Activated CD8-positive, alpha-beta T cell treated with anti-CD3 and anti-CD28 coated beads for 36 hours (primary cell): ENCODE measurements around the gene OR8D1. TPM values are rescaled to one million over a fixed set of nuclear protein-coding genes. Genes with fewer than 3 reads are reported as not detected.

ENCODE experiments used
- ATAC-seq: fragments of 200-7000 bp; cut with Tn5 transposase; one replicate; pipeline ENCODE4 v1.10.0; 2021; ENCODE audit warnings: mild to moderate bottlenecking, moderate library complexity
- CTCF ChIA-PET: fragments of 350-600 bp; sonication (Branson Sonifier 250); formaldehyde crosslinking; loops from one replicate; lab custom pipeline; 2021; ENCODE audit warnings: antibody characterized with exemption; lab: Charles Lee
- POLR2A ChIA-PET: fragments of 350-600 bp; sonication (Branson Sonifier 250); formaldehyde crosslinking; loops from one replicate; lab custom pipeline; 2021; ENCODE audit warnings: antibody characterized with exemption; lab: Charles Lee
- DNase-seq: peaks from one replicate; pipeline ENCODE4 v3.0.0-alpha.2; 2020
- H3K27ac Mint-ChIP-seq: one replicate; pipeline ENCODE4 v1.8.0; 2021; ENCODE audit warnings: mild to moderate bottlenecking, mixed read lengths
- H3K27me3 Mint-ChIP-seq: one replicate; pipeline ENCODE4 v1.8.0; 2021; ENCODE audit warnings: mixed read lengths
- H3K36me3 Mint-ChIP-seq: one replicate; pipeline ENCODE4 v1.8.0; 2021; ENCODE audit warnings: low read depth, mixed read lengths
- H3K4me1 Mint-ChIP-seq: one replicate; pipeline ENCODE4 v1.8.0; 2021; ENCODE audit warnings: low read depth, mixed read lengths
- H3K4me3 Mint-ChIP-seq: one replicate; pipeline ENCODE4 v1.8.0; 2021; ENCODE audit warnings: mild to moderate bottlenecking, moderate library complexity, mixed read lengths
- H3K9me3 Mint-ChIP-seq: one replicate; pipeline ENCODE4 v1.8.0; 2021; ENCODE audit warnings: mixed read lengths
- CTCF ChIP-seq: fragments of 200-600 bp; IDR thresholded peaks from one replicate; pipeline ENCODE4 v1.8.0; 2022; ENCODE audit warnings: antibody characterized with exemption, mild to moderate bottlenecking
- intact Hi-C: fragments of 100-400 bp; cut with micrococcal nuclease; formaldehyde crosslinking; loops from one replicate; pipeline ENCODE4 v1.10.0; 2022
- total RNA-seq, 2 experiments: library from RNA; stranded (reverse); gene quantifications; one replicate each; pipeline ENCODE4 v1.2.3, GENCODE V29; 2021

The OR8D1 gene
- total RNA-seq: not detected

DNA sequence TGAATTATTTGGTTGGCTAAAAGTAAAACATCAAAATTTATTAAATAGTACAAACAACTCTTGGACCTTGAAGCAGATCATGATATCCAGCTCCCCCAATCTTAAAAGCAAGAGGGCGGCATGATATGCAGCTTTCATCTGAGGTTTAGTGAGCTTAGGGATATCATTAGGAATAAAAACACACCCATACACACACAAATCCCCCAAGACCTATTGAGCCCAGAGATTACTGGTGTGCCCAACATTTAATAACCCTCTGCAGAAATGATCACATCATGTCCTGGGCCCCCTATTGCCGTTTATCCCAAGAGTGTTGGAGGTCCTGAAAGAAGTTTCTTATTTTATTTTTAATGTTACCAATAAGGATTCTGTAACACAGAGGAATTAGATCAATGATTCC is at the start of gene OR8D1:
Gene OR8D1, minus strand, starts transcription at position 101 of the 400 bp plus-strand sequence. CDS start 3,183 bp downstream, outside the sequence.
- DNase-seq (no peak), ATAC-seq (no peak)
- peaks cover 2% of the 10 kb centered on the region for H3K27me3 Mint-ChIP-seq
- H3K36me3 Mint-ChIP-seq: no peaks in the 10 kb centered on the region
- ChIA-PET POLR2A (no interaction called here), CTCF (no interaction called here)
- H3K27ac Mint-ChIP-seq: no peak within 1 kb of the TSS
- H3K4me3 Mint-ChIP-seq: no peak within 1 kb of the TSS
- no peak for TF ChIP-seq CTCF
- no peaks in the 10 kb centered on the region for H3K9me3 Mint-ChIP-seq
- H3K4me1 Mint-ChIP-seq: no peaks in the 10 kb centered on the region
- intact Hi-C loops: no loop called here

DNA sequence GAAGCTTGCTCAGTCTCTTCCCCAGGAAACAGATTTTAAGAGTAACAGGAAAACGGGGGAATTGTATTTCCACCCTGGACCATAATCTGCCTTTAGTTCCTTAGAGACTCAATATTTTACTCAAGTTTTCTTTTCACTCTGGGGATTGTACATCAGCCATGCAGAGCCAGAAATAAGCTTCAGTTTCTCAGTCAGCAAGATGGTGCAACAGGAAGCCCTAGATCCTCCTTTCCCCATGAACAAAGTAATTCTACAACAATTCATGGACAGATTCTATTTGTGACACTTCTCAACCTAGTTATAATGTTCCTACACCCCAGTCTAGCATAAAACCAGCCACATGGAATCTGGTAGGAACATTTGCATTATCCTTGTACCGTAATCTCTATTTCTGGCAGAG is 45.8 kb upstream of the OR8D1 start:
- no peaks in the 10 kb centered on the region for H3K36me3 Mint-ChIP-seq
- ChIA-PET POLR2A (no interaction called here), CTCF (interaction anchor here (0.7 kb wide), 1 partner anchor 114 kb away, joined by 3 read pairs; no protein-coding TSS in a partner anchor)
- TF ChIP-seq CTCF: no peak
- no peak overlapping the region for H3K27ac Mint-ChIP-seq
- ATAC-seq (no peak), DNase-seq (no peak)
- intact Hi-C loops: no loop called here
- H3K27me3 Mint-ChIP-seq: no peaks in the 10 kb centered on the region
- no peak overlapping the region for H3K4me3 Mint-ChIP-seq
- H3K4me1 Mint-ChIP-seq: no peaks in the 10 kb centered on the region
- H3K9me3 Mint-ChIP-seq: no peaks in the 10 kb centered on the region

GRCh38 chr11:124346311-124346955 is 32.7 kb upstream of the OR8D1 start:
- ATAC-seq: no peak
- no peak for DNase-seq
- Mint-ChIP-seq H3K9me3 (peaks cover 4% of the 10 kb centered on the region), H3K4me1 (no peaks in the 10 kb centered on the region), H3K27me3 (peaks cover 1% of the 10 kb centered on the region), H3K36me3 (no peaks in the 10 kb centered on the region), H3K27ac (no peak overlapping the region), H3K4me3 (no peak overlapping the region)
- ChIA-PET CTCF (no interaction called here), POLR2A (no interaction called here)
- intact Hi-C loops: no loop called here
- TF ChIP-seq CTCF: no peak

- no peak for DNase-seq
- no peak for ATAC-seq
- Mint-ChIP-seq H3K27me3 (peaks cover 1% of the 10 kb centered on the region), H3K4me3 (no peak overlapping the region), H3K4me1 (no peaks in the 10 kb centered on the region), H3K36me3 (no peaks in the 10 kb centered on the region), H3K9me3 (peaks cover 4% of the 10 kb centered on the region), H3K27ac (no peak overlapping the region)
- intact Hi-C loops: no loop called here
- ChIA-PET POLR2A (no interaction called here), CTCF (interaction anchor here (0.6 kb wide), 1 partner anchor 71 kb away, joined by 3 read pairs; no protein-coding TSS in a partner anchor)
- TF ChIP-seq CTCF: no peak
Observed at GRCh38 chr11:124344346-124344745, 30.6 kb upstream of the OR8D1 start.

DNA sequence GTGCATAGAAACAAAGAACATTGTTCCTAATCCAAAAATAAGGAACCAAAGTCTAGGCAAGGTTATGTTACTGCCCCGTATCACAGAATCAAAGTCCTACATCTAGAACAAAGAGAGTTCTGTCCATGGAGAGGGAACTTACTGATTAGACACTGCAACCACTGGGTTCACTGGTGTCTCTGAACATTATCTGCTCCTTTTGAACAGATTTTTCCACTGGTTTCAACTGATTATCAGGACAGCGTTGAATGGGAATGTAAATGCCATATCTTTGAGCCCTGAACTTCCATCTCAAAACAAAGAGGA is 26.3 kb upstream of the OR8D1 start:
- DNase-seq: no peak
- no peak for TF ChIP-seq CTCF
- Mint-ChIP-seq H3K27ac (no peak overlapping the region), H3K36me3 (no peaks in the 10 kb centered on the region), H3K4me3 (no peak overlapping the region), H3K4me1 (no peaks in the 10 kb centered on the region), H3K27me3 (no peaks in the 10 kb centered on the region), H3K9me3 (no peaks in the 10 kb centered on the region)
- ATAC-seq: no peak
- intact Hi-C loops: no loop called here
- ChIA-PET CTCF (no interaction called here), POLR2A (no interaction called here)
